GM12878 (cell line): ENCODE results near the gene HOXC5. TPM values are rescaled to one million over a fixed set of nuclear protein-coding genes. Genes with fewer than 3 reads are reported as not detected.

Experiments
- ATF7 ChIP-seq: fragments of 450-650 bp; IDR thresholded peaks from 2 replicates; pipeline ENCODE4 v1.6.1; 2016; ENCODE audit warnings: low read depth, mild to moderate bottlenecking
- BMI1 ChIP-seq: fragments of 450-650 bp; IDR thresholded peaks from 2 replicates; pipeline ENCODE4 v1.6.1; 2016; ENCODE audit warnings: mild to moderate bottlenecking, moderate library complexity, borderline replicate concordance
- BRCA1 ChIP-seq: IDR thresholded peaks from 2 replicates; pipeline ENCODE4 v1.6.1; 2011; ENCODE audit warnings: low read depth, low read length, improper control_type of control experiment
- CHD1 ChIP-seq: IDR thresholded peaks from 2 replicates; pipeline ENCODE4 v1.6.1; 2012; ENCODE audit warnings: low read depth, low read length, improper control_type of control experiment
- DPF2 ChIP-seq: fragments of 450-650 bp; IDR thresholded peaks from 2 replicates; pipeline ENCODE4 v1.6.1; 2017; ENCODE audit warnings: mild to moderate bottlenecking
- ESRRA ChIP-seq: IDR thresholded peaks from 2 replicates; pipeline ENCODE4 v1.6.1; 2012; ENCODE audit warnings: mild to moderate bottlenecking, low read length, improper control_type of control experiment
- FOS ChIP-seq: IDR thresholded peaks from 3 replicates; pipeline ENCODE4 v1.6.1; 2011; ENCODE audit warnings: borderline replicate concordance; ENCODE audit not compliant: insufficient read length; ENCODE audit errors: extremely low read depth
- HDGF ChIP-seq: fragments of 450-650 bp; IDR thresholded peaks from 2 replicates; pipeline ENCODE4 v1.6.1; 2016; ENCODE audit warnings: antibody characterized with exemption
- JUND ChIP-seq: IDR thresholded peaks from 2 replicates; pipeline ENCODE4 v1.6.1; 2012; ENCODE audit warnings: low read depth, mild to moderate bottlenecking, low read length, improper control_type of control experiment, moderate library complexity
- MXI1 ChIP-seq: fragments of 150-350 bp; IDR thresholded peaks from 2 replicates; pipeline ENCODE4 v1.6.1; 2011; ENCODE audit warnings: low read depth, mild to moderate bottlenecking, inconsistent platforms, low read length, improper control_type of control experiment
- MYB ChIP-seq: fragments of 150-350 bp; IDR thresholded peaks from 2 replicates; pipeline ENCODE4 v1.6.1; 2014; ENCODE audit warnings: mild to moderate bottlenecking, low read depth, low read length, borderline replicate concordance
- NFXL1 ChIP-seq: fragments of 450-650 bp; IDR thresholded peaks from 2 replicates; pipeline ENCODE4 v1.6.1; 2017; ENCODE audit warnings: antibody characterized with exemption, mild to moderate bottlenecking, borderline replicate concordance
- RAD21 ChIP-seq: IDR thresholded peaks from 2 replicates; pipeline ENCODE4 v1.6.1; 2011; ENCODE audit warnings: mild to moderate bottlenecking, low read depth, low read length, moderate library complexity; ENCODE audit not compliant: insufficient read depth
- RB1 ChIP-seq: fragments of 450-650 bp; formaldehyde crosslinking; IDR thresholded peaks from 2 replicates; pipeline ENCODE4 v1.6.1; 2017; ENCODE audit warnings: mild to moderate bottlenecking, borderline replicate concordance
- SMAD5 ChIP-seq: IDR thresholded peaks from 2 replicates; pipeline ENCODE4 v1.6.1; 2016; ENCODE audit warnings: antibody characterized with exemption, low read depth
- STAT1 ChIP-seq: fragments of 450-650 bp; conservative IDR thresholded peaks from 2 replicates; pipeline ENCODE4 v1.6.1; 2014; ENCODE audit warnings: antibody characterized with exemption, mild to moderate bottlenecking
- ZNF24 ChIP-seq: fragments of 450-650 bp; IDR thresholded peaks from 2 replicates; pipeline ENCODE4 v1.6.1; 2017; ENCODE audit warnings: antibody characterized with exemption, mild to moderate bottlenecking
- polyA plus RNA-seq, 11 experiments: library from polyadenylated mRNA; depleted of rRNA in 4 of 11; unstranded in 6 of 11; stranded (reverse) in 5 of 11; fragments of >200 nt; fragmentation: Nextera tagmentation in 4 of 11; fragmentation: Illumina TruSeq in 1 of 11; extraction: Ambion mirVana in 4 of 11; extraction: Trizol in 1 of 11; gene quantifications; 1 replicate in 1 of 11; 2 replicates in 10 of 11; pipeline versions ENCODE4 v1.2.1 to v1.2.3, GENCODE V29; 2011 to 2016; ENCODE audit warnings: inconsistent platforms in 2 of 11, missing spikeins in 2 of 11, low read depth in 1 of 11
- total RNA-seq, 4 experiments: library from RNA; depleted of rRNA in 3 of 4; stranded (reverse); fragments of >200 nt in 3 of 4; fragmentation: Illumina TruSeq in 1 of 4; extraction: Trizol in 1 of 4; gene quantifications; 2 replicates each; pipeline versions ENCODE4 v1.2.1 to v1.2.3, GENCODE V29; 2013 to 2021
- TF ChIP-seq, protein P1 (sequence below): fragments of 450-650 bp; formaldehyde crosslinking; IDR thresholded peaks from 2 replicates; pipeline ENCODE4 v1.5.0; 2022; ENCODE audit warnings: mild to moderate bottlenecking, missing genetic modification characterization
- TF ChIP-seq, protein P2 (sequence below): fragments of 450-650 bp; IDR thresholded peaks from 2 replicates; pipeline ENCODE4 v1.6.1; 2017; ENCODE audit warnings: mild to moderate bottlenecking
- TF ChIP-seq, protein P3 (sequence below): fragments of 450-650 bp; IDR thresholded peaks from 2 replicates; pipeline ENCODE4 v1.6.1; 2017; ENCODE audit warnings: mild to moderate bottlenecking, moderate library complexity

HOXC5 gene
- total and polyA plus RNA-seq, 10 of the 15 experiments (the other 5 are each of a cell fraction or from before 2014, with no cell fraction given): 0.11 TPM; not detected in 9

DNA sequence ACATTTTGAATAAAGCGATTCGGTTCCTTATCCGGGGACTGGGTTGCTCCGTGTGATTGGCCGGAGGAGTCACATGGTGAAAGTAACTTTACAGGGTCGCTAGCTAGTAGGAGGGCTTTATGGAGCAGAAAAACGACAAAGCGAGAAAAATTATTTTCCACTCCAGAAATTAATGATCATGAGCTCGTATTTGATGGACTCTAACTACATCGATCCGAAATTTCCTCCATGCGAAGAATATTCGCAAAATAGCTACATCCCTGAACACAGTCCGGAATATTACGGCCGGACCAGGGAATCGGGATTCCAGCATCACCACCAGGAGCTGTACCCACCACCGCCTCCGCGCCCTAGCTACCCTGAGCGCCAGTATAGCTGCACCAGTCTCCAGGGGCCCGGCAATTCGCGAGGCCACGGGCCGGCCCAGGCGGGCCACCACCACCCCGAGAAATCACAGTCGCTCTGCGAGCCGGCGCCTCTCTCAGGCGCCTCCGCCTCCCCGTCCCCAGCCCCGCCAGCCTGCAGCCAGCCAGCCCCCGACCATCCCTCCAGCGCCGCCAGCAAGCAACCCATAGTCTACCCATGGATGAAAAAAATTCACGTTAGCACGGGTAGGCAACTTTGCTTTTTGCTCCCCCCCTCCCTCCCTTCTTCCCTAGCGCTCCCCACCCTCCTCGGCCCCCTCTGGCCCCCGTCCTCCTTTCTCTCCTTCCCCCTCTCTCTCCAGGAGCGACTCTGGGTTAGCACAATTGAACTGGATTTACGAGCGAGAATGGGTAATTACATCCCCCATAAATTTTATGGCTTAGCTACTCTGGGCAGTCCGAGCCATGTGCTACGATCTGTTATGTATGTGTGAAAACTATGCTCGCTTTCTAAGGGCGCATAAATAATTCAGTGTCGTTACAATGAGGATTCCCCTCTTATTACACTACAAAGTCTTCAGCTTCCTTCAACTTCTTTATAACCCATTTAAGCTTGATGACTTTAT is 21.2 kb downstream of the HOXC5 start, which contains the start of gene HOXC4 (continued):
- TF ChIP-seq, protein P1, sequence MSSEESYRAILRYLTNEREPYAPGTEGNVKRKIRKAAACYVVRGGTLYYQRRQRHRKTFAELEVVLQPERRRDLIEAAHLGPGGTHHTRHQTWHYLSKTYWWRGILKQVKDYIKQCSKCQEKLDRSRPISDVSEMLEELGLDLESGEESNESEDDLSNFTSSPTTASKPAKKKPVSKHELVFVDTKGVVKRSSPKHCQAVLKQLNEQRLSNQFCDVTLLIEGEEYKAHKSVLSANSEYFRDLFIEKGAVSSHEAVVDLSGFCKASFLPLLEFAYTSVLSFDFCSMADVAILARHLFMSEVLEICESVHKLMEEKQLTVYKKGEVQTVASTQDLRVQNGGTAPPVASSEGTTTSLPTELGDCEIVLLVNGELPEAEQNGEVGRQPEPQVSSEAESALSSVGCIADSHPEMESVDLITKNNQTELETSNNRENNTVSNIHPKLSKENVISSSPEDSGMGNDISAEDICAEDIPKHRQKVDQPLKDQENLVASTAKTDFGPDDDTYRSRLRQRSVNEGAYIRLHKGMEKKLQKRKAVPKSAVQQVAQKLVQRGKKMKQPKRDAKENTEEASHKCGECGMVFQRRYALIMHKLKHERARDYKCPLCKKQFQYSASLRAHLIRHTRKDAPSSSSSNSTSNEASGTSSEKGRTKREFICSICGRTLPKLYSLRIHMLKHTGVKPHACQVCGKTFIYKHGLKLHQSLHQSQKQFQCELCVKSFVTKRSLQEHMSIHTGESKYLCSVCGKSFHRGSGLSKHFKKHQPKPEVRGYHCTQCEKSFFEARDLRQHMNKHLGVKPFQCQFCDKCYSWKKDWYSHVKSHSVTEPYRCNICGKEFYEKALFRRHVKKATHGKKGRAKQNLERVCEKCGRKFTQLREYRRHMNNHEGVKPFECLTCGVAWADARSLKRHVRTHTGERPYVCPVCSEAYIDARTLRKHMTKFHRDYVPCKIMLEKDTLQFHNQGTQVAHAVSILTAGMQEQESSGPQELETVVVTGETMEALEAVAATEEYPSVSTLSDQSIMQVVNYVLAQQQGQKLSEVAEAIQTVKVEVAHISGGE (CRISPR knock-in tag): no peak
- TF ChIP-seq ESRRA (no peak), DPF2 (no peak), BMI1 (no peak), SMAD5 (no peak), MYB (no peak), STAT1 (no peak), ZNF24 (no peak), NFXL1 (no peak), HDGF (no peak), BRCA1 (no peak), RB1 (no peak), JUND (no peak), MXI1 (no peak), RAD21 (no peak), ATF7 (no peak), FOS (no peak), CHD1 (no peak)
- TF ChIP-seq, protein P2, sequence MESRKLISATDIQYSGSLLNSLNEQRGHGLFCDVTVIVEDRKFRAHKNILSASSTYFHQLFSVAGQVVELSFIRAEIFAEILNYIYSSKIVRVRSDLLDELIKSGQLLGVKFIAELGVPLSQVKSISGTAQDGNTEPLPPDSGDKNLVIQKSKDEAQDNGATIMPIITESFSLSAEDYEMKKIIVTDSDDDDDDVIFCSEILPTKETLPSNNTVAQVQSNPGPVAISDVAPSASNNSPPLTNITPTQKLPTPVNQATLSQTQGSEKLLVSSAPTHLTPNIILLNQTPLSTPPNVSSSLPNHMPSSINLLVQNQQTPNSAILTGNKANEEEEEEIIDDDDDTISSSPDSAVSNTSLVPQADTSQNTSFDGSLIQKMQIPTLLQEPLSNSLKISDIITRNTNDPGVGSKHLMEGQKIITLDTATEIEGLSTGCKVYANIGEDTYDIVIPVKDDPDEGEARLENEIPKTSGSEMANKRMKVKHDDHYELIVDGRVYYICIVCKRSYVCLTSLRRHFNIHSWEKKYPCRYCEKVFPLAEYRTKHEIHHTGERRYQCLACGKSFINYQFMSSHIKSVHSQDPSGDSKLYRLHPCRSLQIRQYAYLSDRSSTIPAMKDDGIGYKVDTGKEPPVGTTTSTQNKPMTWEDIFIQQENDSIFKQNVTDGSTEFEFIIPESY: no peak
- TF ChIP-seq, protein P3, sequence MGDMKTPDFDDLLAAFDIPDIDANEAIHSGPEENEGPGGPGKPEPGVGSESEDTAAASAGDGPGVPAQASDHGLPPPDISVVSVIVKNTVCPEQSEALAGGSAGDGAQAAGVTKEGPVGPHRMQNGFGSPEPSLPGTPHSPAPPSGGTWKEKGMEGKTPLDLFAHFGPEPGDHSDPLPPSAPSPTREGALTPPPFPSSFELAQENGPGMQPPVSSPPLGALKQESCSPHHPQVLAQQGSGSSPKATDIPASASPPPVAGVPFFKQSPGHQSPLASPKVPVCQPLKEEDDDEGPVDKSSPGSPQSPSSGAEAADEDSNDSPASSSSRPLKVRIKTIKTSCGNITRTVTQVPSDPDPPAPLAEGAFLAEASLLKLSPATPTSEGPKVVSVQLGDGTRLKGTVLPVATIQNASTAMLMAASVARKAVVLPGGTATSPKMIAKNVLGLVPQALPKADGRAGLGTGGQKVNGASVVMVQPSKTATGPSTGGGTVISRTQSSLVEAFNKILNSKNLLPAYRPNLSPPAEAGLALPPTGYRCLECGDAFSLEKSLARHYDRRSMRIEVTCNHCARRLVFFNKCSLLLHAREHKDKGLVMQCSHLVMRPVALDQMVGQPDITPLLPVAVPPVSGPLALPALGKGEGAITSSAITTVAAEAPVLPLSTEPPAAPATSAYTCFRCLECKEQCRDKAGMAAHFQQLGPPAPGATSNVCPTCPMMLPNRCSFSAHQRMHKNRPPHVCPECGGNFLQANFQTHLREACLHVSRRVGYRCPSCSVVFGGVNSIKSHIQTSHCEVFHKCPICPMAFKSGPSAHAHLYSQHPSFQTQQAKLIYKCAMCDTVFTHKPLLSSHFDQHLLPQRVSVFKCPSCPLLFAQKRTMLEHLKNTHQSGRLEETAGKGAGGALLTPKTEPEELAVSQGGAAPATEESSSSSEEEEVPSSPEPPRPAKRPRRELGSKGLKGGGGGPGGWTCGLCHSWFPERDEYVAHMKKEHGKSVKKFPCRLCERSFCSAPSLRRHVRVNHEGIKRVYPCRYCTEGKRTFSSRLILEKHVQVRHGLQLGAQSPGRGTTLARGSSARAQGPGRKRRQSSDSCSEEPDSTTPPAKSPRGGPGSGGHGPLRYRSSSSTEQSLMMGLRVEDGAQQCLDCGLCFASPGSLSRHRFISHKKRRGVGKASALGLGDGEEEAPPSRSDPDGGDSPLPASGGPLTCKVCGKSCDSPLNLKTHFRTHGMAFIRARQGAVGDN: no peak
